Stimulated activated CD8-positive, alpha-beta memory T cell treated with anti-CD3 and anti-CD28 coated beads, Interleukin-7, amount 100 ng/mL, for 24 hours (primary cell): Measurements from ENCODE around the gene ZBTB45.
"Not testable (repeated sequence)": the region's sequence is repeated elsewhere in the genome, so short reads cannot be mapped to it uniquely, and the experiment has no call there.

Experiments
- DNase-seq: peaks from one replicate; pipeline ENCODE4 v3.0.0-alpha.2; 2020; ENCODE audit warnings: low read depth

The ZBTB45 gene

DNA sequence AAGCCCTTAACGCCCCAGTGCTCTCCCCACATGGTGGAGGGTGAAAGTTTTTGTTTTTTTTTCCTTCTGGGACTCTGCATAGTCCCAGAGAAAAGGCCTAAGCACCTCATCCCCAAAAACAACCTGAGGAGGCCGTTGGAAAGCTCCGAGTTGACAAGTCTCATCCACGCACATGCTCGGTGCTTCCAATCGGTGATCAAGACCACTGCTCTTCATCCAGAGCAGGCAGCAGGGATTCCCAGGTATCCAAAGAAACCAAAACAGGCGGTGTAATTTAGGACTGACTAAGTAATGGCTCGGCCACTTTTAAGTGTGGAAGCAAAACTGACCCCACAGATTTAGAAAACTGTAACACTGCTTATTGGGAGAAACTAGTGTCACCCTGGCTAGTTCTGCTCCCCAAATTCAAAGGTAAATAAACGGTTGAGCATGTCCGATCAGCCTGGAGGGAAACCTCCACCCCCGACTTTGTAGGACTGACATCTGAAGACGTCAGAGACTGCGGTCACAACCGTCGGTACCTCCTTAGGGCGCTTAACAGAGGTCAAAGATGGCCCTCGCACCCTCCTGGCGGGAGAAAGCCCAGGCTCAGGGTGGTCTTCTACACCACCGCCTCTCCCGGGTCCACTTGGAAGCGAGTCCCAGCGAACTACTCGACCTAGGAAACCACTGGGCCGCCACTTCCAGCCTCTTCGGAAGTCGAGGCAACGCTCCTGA lies 44.5 kb downstream of the ZBTB45 start:
- no peak for DNase-seq

GRCh38 chr19:58474291-58474996 lies 45.2 kb downstream of the ZBTB45 start:
- DNase-seq = no peak

GRCh38 chr19:58473775-58474174 lies 45.8 kb downstream of the ZBTB45 start:
- DNase-seq = no peak

- DNase-seq = no peak
Measured at GRCh38 chr19:58471736-58472135, 47.9 kb downstream of the ZBTB45 start.

GRCh38 chr19:58470837-58471543 lies 48.6 kb downstream of the ZBTB45 start:
- not testable (repeated sequence) for DNase-seq

DNA sequence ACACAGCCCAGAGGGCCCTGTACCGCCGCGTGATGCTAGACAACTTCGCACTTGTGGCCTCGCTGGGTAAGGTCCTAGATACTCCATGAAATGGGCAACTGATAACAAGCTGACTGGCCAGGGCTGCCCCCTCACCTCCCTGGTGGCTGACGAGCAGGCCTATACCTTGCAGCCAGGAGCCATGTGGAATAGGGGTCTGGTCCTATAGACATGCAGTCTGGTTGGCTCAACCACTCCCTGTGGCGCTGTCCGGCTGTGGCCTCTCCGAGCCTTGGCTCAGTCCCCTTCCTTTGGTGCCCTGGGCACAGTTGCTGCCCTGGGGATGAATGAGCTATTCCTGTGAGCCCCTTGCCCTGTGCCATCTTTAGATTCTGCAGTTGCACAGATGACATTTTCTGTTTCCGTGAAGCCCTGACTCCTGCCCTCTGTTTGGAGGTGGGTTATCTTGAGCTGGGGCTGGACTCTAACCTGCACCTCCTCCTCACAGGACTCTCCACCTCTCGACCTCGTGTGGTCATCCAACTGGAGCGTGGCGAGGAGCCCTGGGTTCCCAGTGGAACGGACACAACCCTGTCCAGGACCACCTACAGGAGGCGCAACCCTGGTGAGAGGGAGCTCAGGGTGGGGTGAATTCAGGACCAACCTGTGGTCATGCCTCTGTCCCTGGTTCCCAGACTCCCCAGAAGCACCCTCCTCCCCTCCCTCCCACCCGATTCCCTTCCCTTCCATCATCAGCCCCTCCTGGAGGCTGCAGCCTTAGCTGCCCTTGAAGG lies 50.2 kb downstream of the ZBTB45 start:
- no peak for DNase-seq

DNA sequence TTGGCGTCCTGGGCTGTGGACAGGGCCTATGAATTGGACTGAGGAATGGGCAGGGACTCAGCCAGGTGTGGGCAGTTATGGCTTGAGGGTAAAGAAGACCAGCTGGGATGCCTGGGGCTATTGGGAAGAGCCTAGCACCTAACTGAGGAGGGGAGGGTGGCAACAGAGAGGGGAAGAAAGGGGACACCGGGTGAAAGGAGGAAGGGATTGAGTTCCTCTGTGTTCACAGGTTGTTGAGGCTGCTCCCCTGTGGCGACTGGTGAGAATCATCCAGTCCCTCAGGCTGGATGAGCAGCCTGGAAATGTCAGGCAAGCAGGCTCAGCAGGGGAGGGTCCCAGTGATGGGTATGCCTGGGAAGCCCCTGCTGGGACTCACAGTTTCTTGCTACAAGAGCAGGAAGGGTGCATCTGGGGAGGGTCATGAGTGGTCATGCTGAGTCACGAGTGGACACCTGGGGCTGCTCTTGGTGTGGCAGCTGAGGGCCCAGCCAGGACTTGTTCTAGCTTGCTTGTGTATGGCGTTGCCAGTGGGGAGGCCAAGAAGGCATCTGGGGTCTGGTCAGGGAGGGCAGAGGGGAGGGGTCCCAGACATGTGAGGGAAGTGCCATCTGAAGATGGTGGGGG lies 51.3 kb downstream of the ZBTB45 start:
- no peak for DNase-seq

DNA sequence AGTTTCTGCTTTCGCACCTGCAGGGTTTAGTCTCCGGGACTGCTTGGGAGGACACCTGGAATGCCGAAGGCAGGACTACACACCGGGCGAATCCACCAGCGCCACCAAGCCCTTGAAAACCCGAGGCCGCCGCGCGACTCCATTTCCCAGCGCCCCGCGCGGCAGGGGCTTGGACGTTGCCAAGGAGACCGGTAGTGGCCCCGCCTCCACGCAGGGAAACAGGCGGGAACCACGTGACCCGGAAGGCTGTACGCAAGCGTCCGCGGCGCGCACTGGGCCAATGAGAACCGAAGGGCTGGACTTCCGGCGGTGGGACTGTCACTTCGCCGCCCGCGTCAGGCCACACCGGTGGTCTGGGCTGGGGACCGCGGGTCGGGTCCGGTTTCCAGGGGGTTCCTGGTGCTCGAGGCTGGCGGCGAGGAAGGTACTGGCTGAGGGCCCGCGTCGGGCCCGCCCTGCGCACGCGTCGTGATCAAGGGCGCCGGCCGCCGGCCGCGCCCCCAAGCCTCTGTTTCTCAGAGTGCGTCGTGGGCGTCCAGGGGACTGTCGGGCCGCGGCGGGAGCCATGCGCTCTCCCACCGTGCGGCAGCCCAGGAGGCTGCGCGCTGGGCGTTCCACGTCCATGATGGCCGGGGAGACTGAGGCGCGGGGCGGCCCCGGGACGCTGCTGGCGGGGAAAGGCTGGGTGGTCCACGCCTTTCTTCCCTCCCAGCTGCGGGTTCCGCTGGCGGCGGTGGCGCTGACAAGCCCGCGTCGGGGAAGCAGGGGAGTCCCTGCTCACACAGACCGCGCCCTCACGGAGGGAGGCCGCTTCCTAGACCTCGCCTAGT lies 52.6 kb downstream of the ZBTB45 start, which contains the start of gene ZNF324:
Gene ZNF324 (plus strand): TSS at position 321 of the 830 bp plus-strand sequence. CDS start 2,106 bp downstream, outside the sequence.
- DNase-seq = peak; percentile 95

DNA sequence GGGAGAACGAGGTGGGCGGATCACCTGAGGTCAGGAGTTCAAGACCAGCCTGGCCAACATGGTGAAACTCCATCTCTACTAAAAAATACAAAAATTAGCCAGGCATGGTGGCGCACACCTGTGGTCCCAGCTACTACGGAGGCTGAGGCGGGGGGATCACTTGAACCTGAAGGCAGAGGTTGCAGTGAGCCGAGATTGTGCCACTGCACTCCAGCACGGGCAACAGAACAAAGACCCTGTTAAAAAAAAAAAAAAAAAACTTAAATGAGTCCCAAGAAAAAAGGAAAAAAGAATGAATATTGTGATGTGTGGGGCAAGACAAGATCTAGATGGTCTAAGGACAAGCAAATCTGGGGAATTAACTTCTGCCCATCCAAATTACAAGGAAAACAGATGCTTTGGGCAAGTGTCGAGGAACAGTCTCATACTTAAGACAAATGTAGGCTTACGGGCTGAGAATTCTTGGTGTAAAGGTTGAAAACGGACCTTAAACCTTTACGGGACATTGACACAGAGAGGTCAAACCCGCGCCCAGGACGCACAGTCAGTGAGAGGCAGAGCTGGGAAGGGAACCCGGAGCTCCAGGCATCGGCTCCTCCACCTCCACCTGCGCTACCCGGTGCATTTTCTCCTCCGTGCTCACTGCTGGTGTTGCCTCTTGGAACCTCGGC lies 53.4 kb downstream of the ZBTB45 start:
- DNase-seq = no peak
